Raji (cell line): Measurements from ENCODE around the gene CROCC2.

Source experiments
- POLR2A ChIP-seq: IDR thresholded peaks from 2 replicates; pipeline ENCODE4 v1.6.1; 2011; ENCODE audit warnings: low read depth, low read length, control low read depth; ENCODE audit not compliant: insufficient read depth

CROCC2 gene

GRCh38 chr2:240964704-240965295 lies 58.7 kb downstream of the CROCC2 start:
- TF ChIP-seq POLR2A = no peak

- TF ChIP-seq POLR2A = no peak
These were observed 59.3 kb downstream of the CROCC2 start for GRCh38 chr2:240965296-240965904.

- no peak for TF ChIP-seq POLR2A
These were observed 59.8 kb downstream of the CROCC2 start for GRCh38 chr2:240965905-240966456.

- no peak for TF ChIP-seq POLR2A
These were observed 60.3 kb downstream of the CROCC2 start for GRCh38 chr2:240966457-240966905.

- no peak for TF ChIP-seq POLR2A
These were observed 61.0 kb downstream of the CROCC2 start for GRCh38 chr2:240966906-240967680.

- TF ChIP-seq POLR2A = no peak
These were observed 61.8 kb downstream of the CROCC2 start for GRCh38 chr2:240967681-240968621.

- no peak for TF ChIP-seq POLR2A
These were observed 62.8 kb downstream of the CROCC2 start for GRCh38 chr2:240968731-240969624.

GRCh38 chr2:240970104-240970503 lies 64.0 kb downstream of the CROCC2 start:
- no peak for TF ChIP-seq POLR2A

- no peak for TF ChIP-seq POLR2A
These were observed 64.7 kb downstream of the CROCC2 start for GRCh38 chr2:240970816-240971215.

GRCh38 chr2:240972201-240972600 lies 66.1 kb downstream of the CROCC2 start:
- no peak for TF ChIP-seq POLR2A

- TF ChIP-seq POLR2A = no peak
These were observed 66.7 kb downstream of the CROCC2 start for GRCh38 chr2:240972636-240973521.

GRCh38 chr2:240974771-240975572 lies 68.8 kb downstream of the CROCC2 start:
- TF ChIP-seq POLR2A = no peak

- no peak for TF ChIP-seq POLR2A
These were observed 75.1 kb downstream of the CROCC2 start for GRCh38 chr2:240981280-240981679.
